CD8-positive, alpha-beta memory T cell (primary cell): ENCODE data around the gene GATC. TPM values are rescaled to one million over a fixed set of nuclear protein-coding genes. Genes with fewer than 3 reads are reported as not detected.
"Not testable (repeated sequence)": the region's sequence is repeated elsewhere in the genome, so short reads cannot be mapped to it uniquely, and the experiment has no call there.

Source experiments
- CTCF ChIA-PET: fragments of 350-600 bp; sonication (Branson Sonifier 250); formaldehyde crosslinking; loops from one replicate; lab custom pipeline; 2021; ENCODE audit warnings: antibody characterized with exemption; lab: Charles Lee
- POLR2A ChIA-PET: fragments of 350-600 bp; sonication (Branson Sonifier 250); formaldehyde crosslinking; loops from one replicate; lab custom pipeline; 2021; ENCODE audit warnings: antibody characterized with exemption; lab: Charles Lee
- DNase-seq, 5 donors: peaks; one replicate each; pipeline versions ENCODE4 v3.0.0 to v3.0.0-alpha.2; 2020 to 2022; ENCODE audit warnings: mixed read lengths in 1 of 5
- H3K27ac ChIP-seq: one replicate; pipeline ENCODE4 v1.7.0; 2013; ENCODE audit warnings: low read depth, mild to moderate bottlenecking, low read length, moderate library complexity
- H3K27me3 ChIP-seq: 2 replicates; pipeline ENCODE4 v1.7.0; 2013; ENCODE audit warnings: low read length, mild to moderate bottlenecking; ENCODE audit not compliant: insufficient read depth, poor library complexity, severe bottlenecking
- H3K36me3 ChIP-seq: 2 replicates; pipeline ENCODE4 v1.7.0; 2013; ENCODE audit warnings: mild to moderate bottlenecking, low read length, moderate library complexity; ENCODE audit not compliant: insufficient read depth
- H3K4me1 ChIP-seq: 2 replicates; pipeline ENCODE4 v1.7.0; 2013; ENCODE audit warnings: mild to moderate bottlenecking, low read length, moderate library complexity; ENCODE audit not compliant: insufficient read depth
- H3K4me3 ChIP-seq: 2 replicates; pipeline ENCODE4 v1.7.0; 2013; ENCODE audit warnings: mild to moderate bottlenecking, low read length
- H3K9me3 ChIP-seq: 2 replicates; pipeline ENCODE4 v1.7.0; 2013; ENCODE audit warnings: mild to moderate bottlenecking, low read length
- H3K27ac Mint-ChIP-seq, 8 donors: one replicate each; pipeline ENCODE4 v1.8.0; 2020 to 2021; ENCODE audit warnings: mixed read lengths in 8 of 8, mild to moderate bottlenecking in 6 of 8, inconsistent platforms in 3 of 8, moderate library complexity in 3 of 8
- H3K27me3 Mint-ChIP-seq, 2 donors: one replicate each; pipeline ENCODE4 v1.8.0; 2020 to 2021; ENCODE audit warnings: mixed read lengths in 2 of 2, mild to moderate bottlenecking in 1 of 2, moderate library complexity in 1 of 2
- H3K36me3 Mint-ChIP-seq, 3 donors: one replicate each; pipeline ENCODE4 v1.8.0; 2020 to 2021; ENCODE audit warnings: mixed read lengths in 3 of 3, inconsistent platforms in 1 of 3, mild to moderate bottlenecking in 1 of 3
- H3K4me1 Mint-ChIP-seq, 3 donors: one replicate each; pipeline ENCODE4 v1.8.0; 2020 to 2021; ENCODE audit warnings: mixed read lengths in 3 of 3, inconsistent platforms in 1 of 3, mild to moderate bottlenecking in 1 of 3
- H3K4me3 Mint-ChIP-seq, 7 donors: one replicate each; pipeline ENCODE4 v1.8.0; 2020 to 2021; ENCODE audit warnings: mixed read lengths in 7 of 7, mild to moderate bottlenecking in 6 of 7, moderate library complexity in 4 of 7, inconsistent platforms in 2 of 7
- H3K9me3 Mint-ChIP-seq, 5 donors: one replicate each; pipeline ENCODE4 v1.8.0; 2020 to 2022; ENCODE audit warnings: mixed read lengths in 5 of 5, mild to moderate bottlenecking in 3 of 5, moderate library complexity in 2 of 5, inconsistent platforms in 1 of 5
- polyA plus RNA-seq: library from polyadenylated mRNA; unstranded; fragments of 300-500 nt; fragmentation: Illumina TruSeq; gene quantifications from one replicate; pipeline ENCODE4 v1.2.3, GENCODE V29; 2021
- total RNA-seq, 2 experiments: library from RNA; stranded (reverse); gene quantifications; one replicate each; pipeline ENCODE4 v1.2.3, GENCODE V29; 2021

The GATC gene
- total and polyA plus RNA-seq, 3 experiments from 2014 or later: 28.6 to 30.6 (median 29.8) TPM

DNA sequence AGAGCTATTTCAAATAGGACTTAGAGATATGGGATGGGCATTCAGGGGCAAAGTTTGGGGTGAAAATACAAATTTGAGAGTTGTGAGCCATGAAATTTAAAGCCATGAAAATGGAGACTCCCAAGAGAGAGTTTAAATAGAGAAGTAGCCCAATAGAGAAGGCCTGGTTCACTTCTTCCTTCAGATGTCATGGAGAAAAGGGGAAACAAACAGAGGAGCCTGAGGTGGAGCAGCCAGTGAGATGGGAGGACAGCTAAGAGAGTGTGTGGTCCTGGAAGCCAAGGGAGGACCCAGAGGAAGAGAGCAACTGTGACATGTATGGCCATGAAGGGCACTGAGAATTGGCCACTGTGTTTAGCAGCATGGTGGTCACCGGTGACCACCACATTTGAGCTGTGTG, 37.4 kb downstream of the GATC start:
- H3K4me3 ChIP-seq: no peak overlapping the region
- Mint-ChIP-seq H3K9me3 (no peaks in the 10 kb centered on the region), H3K27ac (peak overlapping the region in 3 of 8 donors; percentile 7 to 44 (median 13)), H3K36me3 (peaks cover 0 to 3% (median 0%) of the 10 kb centered on the region in 3 donors), H3K4me1 (peaks cover 28 to 41% (median 37%) of the 10 kb centered on the region in 3 donors), H3K27me3 (no peaks in the 10 kb centered on the region), H3K4me3 (no peak overlapping the region)
- no peak for DNase-seq
- CTCF ChIA-PET: interaction anchor here (0.9 to 1.6 kb wide), 2 partner anchors 11 to 45 kb away, joined by 3 read pairs; partner anchors contain the start of gene COQ5
- H3K4me1 ChIP-seq: peaks cover 25% of the 10 kb centered on the region
- no peaks in the 10 kb centered on the region for H3K9me3 ChIP-seq
- POLR2A ChIA-PET: interaction anchor here (0.6 kb wide), 1 partner anchor 28 kb away, joined by 4 read pairs; no protein-coding TSS in a partner anchor
- H3K27me3 ChIP-seq: no peaks in the 10 kb centered on the region
- H3K27ac ChIP-seq: no peak overlapping the region
- no peaks in the 10 kb centered on the region for H3K36me3 ChIP-seq

GRCh38 chr12:120485961-120486881, 40.0 kb downstream of the GATC start:
- Mint-ChIP-seq H3K27me3 (no peaks in the 10 kb centered on the region), H3K27ac (no peak overlapping the region), H3K4me1 (peaks cover 9 to 22% (median 18%) of the 10 kb centered on the region in 3 donors), H3K9me3 (no peaks in the 10 kb centered on the region), H3K4me3 (no peak overlapping the region), H3K36me3 (peaks cover 0 to 4% (median 1%) of the 10 kb centered on the region in 3 donors)
- H3K9me3 ChIP-seq: no peaks in the 10 kb centered on the region
- POLR2A ChIA-PET: interaction anchor here (0.8 kb wide), 1 partner anchor 43 kb away, joined by 4 read pairs; the partner anchor contains the start of gene COQ5
- peaks cover 8% of the 10 kb centered on the region for H3K4me1 ChIP-seq
- H3K27me3 ChIP-seq: no peaks in the 10 kb centered on the region
- no peak for DNase-seq
- CTCF ChIA-PET: interaction anchor here (1.0 to 2.3 kb wide), 2 partner anchors 16 to 38 kb away, joined by 3 to 5 read pairs; partner anchors contain the start of gene SRSF9
- H3K36me3 ChIP-seq: no peaks in the 10 kb centered on the region
- H3K27ac ChIP-seq: no peak overlapping the region
- H3K4me3 ChIP-seq: no peak overlapping the region

DNA sequence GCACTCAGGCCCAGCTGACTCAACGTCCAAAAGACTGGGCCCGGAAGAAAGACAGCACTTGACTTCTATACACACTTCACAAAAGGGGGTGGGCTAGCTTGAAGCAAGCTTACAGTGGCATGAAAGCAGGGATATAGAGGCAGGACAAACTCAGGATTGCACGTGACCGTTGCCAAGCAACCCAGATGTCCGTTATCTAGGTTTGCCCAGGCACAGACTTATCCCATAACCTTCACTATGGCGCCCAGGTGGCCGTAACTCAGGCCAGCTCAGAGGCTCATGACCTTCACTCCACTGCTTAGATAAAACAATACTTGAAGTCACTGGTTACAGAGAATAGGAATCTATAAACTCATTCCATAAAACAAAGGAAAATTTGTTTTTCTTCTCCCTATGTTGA, 41.3 kb downstream of the GATC start:
- H3K36me3 ChIP-seq, CTCF ChIA-PET, H3K27me3 ChIP-seq, H3K27ac Mint-ChIP-seq, H3K4me1 ChIP-seq, H3K27me3 Mint-ChIP-seq, H3K9me3 ChIP-seq, H3K4me3 Mint-ChIP-seq, DNase-seq, H3K4me3 ChIP-seq, H3K9me3 Mint-ChIP-seq, H3K36me3 Mint-ChIP-seq, POLR2A ChIA-PET: not testable (repeated sequence)
- peaks cover 0 to 12% (median 10%) of the 10 kb centered on the region in 3 donors for H3K4me1 Mint-ChIP-seq
- H3K27ac ChIP-seq: peak overlapping the region; percentile 31

DNA sequence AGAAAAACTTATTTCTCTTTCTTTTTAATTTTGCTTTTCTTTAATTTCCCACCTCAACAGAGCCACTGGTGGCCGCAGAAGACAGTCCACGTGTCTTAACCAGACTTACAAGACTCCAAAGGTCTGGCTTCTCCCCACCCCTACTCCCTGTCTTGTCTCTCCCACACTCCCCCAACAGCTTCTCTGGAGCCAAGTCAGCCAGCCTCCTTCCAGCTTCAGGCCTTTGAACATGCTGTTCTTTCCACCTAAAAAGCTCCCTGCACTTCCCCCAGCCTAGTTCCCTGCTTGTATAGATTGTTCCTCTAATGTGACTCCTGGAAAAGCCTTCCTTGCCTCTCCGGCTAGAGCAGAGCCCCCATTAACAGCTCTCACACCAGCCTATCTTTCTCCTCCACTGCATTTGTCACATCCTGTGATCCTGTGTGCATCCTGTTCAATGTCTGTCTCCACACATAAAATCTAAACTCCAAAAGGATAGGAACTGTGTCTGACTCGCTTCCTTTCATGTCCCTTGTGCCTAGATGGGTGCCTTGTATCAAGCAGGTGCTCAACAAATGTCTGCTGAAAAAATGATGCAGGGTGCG, 41.9 kb downstream of the GATC start:
- H3K9me3 ChIP-seq: no peaks in the 10 kb centered on the region
- no peaks in the 10 kb centered on the region for H3K27me3 ChIP-seq
- H3K36me3 Mint-ChIP-seq: peaks cover 0 to 4% (median 1%) of the 10 kb centered on the region in 3 donors
- peaks cover 0 to 11% (median 10%) of the 10 kb centered on the region in 3 donors for H3K4me1 Mint-ChIP-seq
- H3K27ac Mint-ChIP-seq: peak overlapping the region in 2 of 8 donors; percentile 12 to 32
- DNase-seq: no peak
- no peaks in the 10 kb centered on the region for H3K4me1 ChIP-seq
- ChIA-PET POLR2A (no interaction called here), CTCF (interaction anchor here (1.2 kb wide), 1 partner anchor 9 kb away, joined by 3 read pairs; no protein-coding TSS in a partner anchor)
- H3K4me3 ChIP-seq: no peak overlapping the region
- H3K9me3 Mint-ChIP-seq: no peaks in the 10 kb centered on the region
- no peak overlapping the region for H3K4me3 Mint-ChIP-seq
- no peaks in the 10 kb centered on the region for H3K27me3 Mint-ChIP-seq
- H3K36me3 ChIP-seq: no peaks in the 10 kb centered on the region
- H3K27ac ChIP-seq: peak overlapping the region; percentile 31

- Histone ChIP-seq H3K9me3 (no peaks in the 10 kb centered on the region), H3K27ac (no peak overlapping the region), H3K4me3 (no peak overlapping the region), H3K36me3 (no peaks in the 10 kb centered on the region), H3K4me1 (no peaks in the 10 kb centered on the region), H3K27me3 (no peaks in the 10 kb centered on the region)
- H3K36me3 Mint-ChIP-seq: peaks cover 0 to 1% (median 1%) of the 10 kb centered on the region in 3 donors
- H3K9me3 Mint-ChIP-seq: no peaks in the 10 kb centered on the region
- H3K27me3 Mint-ChIP-seq: no peaks in the 10 kb centered on the region
- no peak for DNase-seq
- no peak overlapping the region for H3K27ac Mint-ChIP-seq
- no peak overlapping the region for H3K4me3 Mint-ChIP-seq
- POLR2A ChIA-PET: interaction anchor here (1.1 kb wide), 1 partner anchor 21 kb away, joined by 3 read pairs; no protein-coding TSS in a partner anchor
- H3K4me1 Mint-ChIP-seq: peaks cover 0 to 3% (median under 1%) of the 10 kb centered on the region in 3 donors
- CTCF ChIA-PET: interaction anchor here (0.8 to 1.6 kb wide), 3 partner anchors 10 to 20 kb away, joined by 3 to 4 read pairs (median 3); no protein-coding TSS in a partner anchor
Observed at GRCh38 chr12:120489018-120489417, 42.8 kb downstream of the GATC start.

DNA sequence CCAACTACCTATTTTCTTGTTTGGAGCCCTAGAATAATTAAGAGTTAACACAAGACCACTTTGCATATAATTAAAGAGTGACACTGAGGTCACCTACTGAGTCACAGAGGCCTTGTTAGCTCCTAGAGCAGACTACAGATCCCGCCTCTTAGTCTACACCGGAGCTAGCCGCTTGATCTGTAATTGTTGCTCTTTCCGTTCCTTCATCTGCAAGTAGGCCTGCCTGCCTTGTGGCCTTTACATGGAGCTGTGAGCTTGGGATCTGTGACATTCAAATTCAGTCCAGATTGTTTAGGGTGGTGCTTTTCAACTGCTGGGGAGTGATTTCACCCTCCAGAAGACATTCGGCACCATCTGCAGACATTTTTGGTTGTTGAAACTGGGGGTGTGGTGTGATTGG, 44.1 kb downstream of the GATC start:
- Histone ChIP-seq H3K9me3 (no peaks in the 10 kb centered on the region), H3K36me3 (no peaks in the 10 kb centered on the region), H3K4me3 (no peak overlapping the region), H3K27me3 (no peaks in the 10 kb centered on the region), H3K27ac (no peak overlapping the region), H3K4me1 (peaks cover 6% of the 10 kb centered on the region)
- H3K27me3 Mint-ChIP-seq: no peaks in the 10 kb centered on the region
- peak overlapping the region in 2 of 8 donors; percentile 27 to 56 for H3K27ac Mint-ChIP-seq
- no peak for DNase-seq
- H3K4me3 Mint-ChIP-seq: no peak overlapping the region
- peaks cover 0 to 1% (median 1%) of the 10 kb centered on the region in 3 donors for H3K36me3 Mint-ChIP-seq
- peaks cover 6 to 8% (median 7%) of the 10 kb centered on the region in 3 donors for H3K4me1 Mint-ChIP-seq
- POLR2A ChIA-PET: no interaction called here
- CTCF ChIA-PET: interaction anchor here (1.6 to 2.7 kb wide), 2 partner anchors 9 to 20 kb away, joined by 4 to 7 read pairs; no protein-coding TSS in a partner anchor
- H3K9me3 Mint-ChIP-seq: no peaks in the 10 kb centered on the region

- Histone ChIP-seq H3K27me3 (no peaks in the 10 kb centered on the region), H3K9me3 (no peaks in the 10 kb centered on the region), H3K4me3 (no peak overlapping the region), H3K36me3 (no peaks in the 10 kb centered on the region), H3K4me1 (peaks cover 6% of the 10 kb centered on the region), H3K27ac (no peak overlapping the region)
- ChIA-PET POLR2A (no interaction called here), CTCF (interaction anchor here (1.1 to 2.7 kb wide), 2 partner anchors 10 to 19 kb away, joined by 3 to 7 read pairs; no protein-coding TSS in a partner anchor)
- peaks cover 12% of the 10 kb centered on the region in 3 donors for H3K4me1 Mint-ChIP-seq
- H3K36me3 Mint-ChIP-seq: peaks cover 0 to 1% (median 1%) of the 10 kb centered on the region in 3 donors
- H3K9me3 Mint-ChIP-seq: no peaks in the 10 kb centered on the region
- no peaks in the 10 kb centered on the region for H3K27me3 Mint-ChIP-seq
- H3K27ac Mint-ChIP-seq: peak overlapping the region in 4 of 8 donors; percentile 23 to 74 (median 42)
- DNase-seq: no peak
- no peak overlapping the region for H3K4me3 Mint-ChIP-seq
Observed at GRCh38 chr12:120490833-120491512, 44.7 kb downstream of the GATC start.
